ENCODE results near the gene OSBPL3.

GRCh38 chr7:24831240-24831639 is 148.7 kb downstream of the OSBPL3 start:
- TF ChIP-seq CBFB (CRISPR knock-in tag; IDR thresholded peaks at IDR 0.05; ENCODE audit: low read depth): no peak
- no peak for TF ChIP-seq CTCF (IDR thresholded peaks at IDR 0.05)
- TF ChIP-seq MYBL2 (CRISPR knock-in tag; IDR thresholded peaks at IDR 0.05): no peak
- TF ChIP-seq FOXK1 (CRISPR knock-in tag; IDR thresholded peaks at IDR 0.05): no peak
- TF ChIP-seq, protein P1, sequence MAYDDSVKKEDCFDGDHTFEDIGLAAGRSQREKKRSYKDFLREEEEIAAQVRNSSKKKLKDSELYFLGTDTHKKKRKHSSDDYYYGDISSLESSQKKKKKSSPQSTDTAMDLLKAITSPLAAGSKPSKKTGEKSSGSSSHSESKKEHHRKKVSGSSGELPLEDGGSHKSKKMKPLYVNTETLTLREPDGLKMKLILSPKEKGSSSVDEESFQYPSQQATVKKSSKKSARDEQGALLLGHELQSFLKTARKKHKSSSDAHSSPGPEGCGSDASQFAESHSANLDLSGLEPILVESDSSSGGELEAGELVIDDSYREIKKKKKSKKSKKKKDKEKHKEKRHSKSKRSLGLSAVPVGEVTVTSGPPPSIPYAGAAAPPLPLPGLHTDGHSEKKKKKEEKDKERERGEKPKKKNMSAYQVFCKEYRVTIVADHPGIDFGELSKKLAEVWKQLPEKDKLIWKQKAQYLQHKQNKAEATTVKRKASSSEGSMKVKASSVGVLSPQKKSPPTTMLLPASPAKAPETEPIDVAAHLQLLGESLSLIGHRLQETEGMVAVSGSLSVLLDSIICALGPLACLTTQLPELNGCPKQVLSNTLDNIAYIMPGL (CRISPR knock-in tag; IDR thresholded peaks at IDR 0.05): no peak
- TF ChIP-seq, protein P2, sequence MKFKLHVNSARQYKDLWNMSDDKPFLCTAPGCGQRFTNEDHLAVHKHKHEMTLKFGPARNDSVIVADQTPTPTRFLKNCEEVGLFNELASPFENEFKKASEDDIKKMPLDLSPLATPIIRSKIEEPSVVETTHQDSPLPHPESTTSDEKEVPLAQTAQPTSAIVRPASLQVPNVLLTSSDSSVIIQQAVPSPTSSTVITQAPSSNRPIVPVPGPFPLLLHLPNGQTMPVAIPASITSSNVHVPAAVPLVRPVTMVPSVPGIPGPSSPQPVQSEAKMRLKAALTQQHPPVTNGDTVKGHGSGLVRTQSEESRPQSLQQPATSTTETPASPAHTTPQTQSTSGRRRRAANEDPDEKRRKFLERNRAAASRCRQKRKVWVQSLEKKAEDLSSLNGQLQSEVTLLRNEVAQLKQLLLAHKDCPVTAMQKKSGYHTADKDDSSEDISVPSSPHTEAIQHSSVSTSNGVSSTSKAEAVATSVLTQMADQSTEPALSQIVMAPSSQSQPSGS (CRISPR knock-in tag; IDR thresholded peaks at IDR 0.05; ENCODE audit: borderline replicate concordance, low read depth): no peak
